Left cardiac atrium (tissue), 4 donors: ENCODE results near the gene NXN. TPM values are rescaled to one million over a fixed set of nuclear protein-coding genes. Genes with fewer than 3 reads are reported as not detected.
"Not testable (repeated sequence)": the region's sequence is repeated elsewhere in the genome, so short reads cannot be mapped to it uniquely, and the experiment has no call there.

Experiments used
- ATAC-seq, 2 donors: fragments of 200-7000 bp; cut with Tn5 transposase; one replicate each; pipeline ENCODE4 v1.9.1; 2020; ENCODE audit warnings: mild to moderate bottlenecking in 2 of 2, moderate library complexity in 2 of 2
- DNase-seq: peaks from one replicate; pipeline ENCODE4 v3.0.0-alpha.2; 2020
- intact Hi-C, 2 donors: fragments of 100-400 bp; cut with DNase I; formaldehyde crosslinking; loops; one replicate each; pipeline versions ENCODE4 v1.14.1 to v1.15.1; 2022 to 2023
- total RNA-seq, 2 donors: library from RNA; stranded (reverse); fragmentation: NEBNext Ultra II Directional; extraction: Animal tissue kit (Norgen Biotek cat#: 25700); gene quantifications; one replicate each; pipeline ENCODE4 v1.2.1, GENCODE V29; 2021
- donor health status: DM: no; HTN: yes; CAD: no.
- donor health status: DM: no; HTN: yes; CAD: no; lungs with severe emphysema.
- donor health status: DM: yes; HTN: yes; CAD: no.
- donor health status: Dilated cardiomyopathy.

Gene NXN
- total RNA-seq, 2 donors from 2014 or later: 16.7 to 20.8 TPM

GRCh38 chr17:862582-862981 lies 117.0 kb downstream of the NXN start:
- no peak for DNase-seq
- intact Hi-C loops: no loop called here
- ATAC-seq: no peak

- DNase-seq (no peak), ATAC-seq (peak in 1 of 2 donors; percentile 31)
- intact Hi-C loops: no loop called here
Observed at GRCh38 chr17:861364-861763, 118.2 kb downstream of the NXN start.

DNA sequence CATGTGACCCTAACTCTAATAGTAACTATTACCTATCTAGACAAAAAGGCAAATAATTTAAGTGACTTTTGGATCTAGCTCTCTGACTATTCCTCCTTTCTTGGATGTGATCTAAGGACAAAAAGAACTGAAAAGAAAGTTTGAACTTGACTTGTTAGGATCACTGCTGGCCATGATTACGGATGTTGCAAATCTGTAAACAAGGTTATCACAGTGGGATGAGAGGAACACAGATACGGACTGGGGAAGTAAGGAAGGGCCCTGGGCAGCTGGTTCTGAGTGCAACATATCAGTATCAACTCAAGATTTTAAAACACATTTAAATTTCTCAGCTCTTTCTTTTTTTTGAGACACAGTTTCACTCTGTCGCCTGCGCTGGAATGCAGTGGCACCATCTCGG lies 118.8 kb downstream of the NXN start:
- ATAC-seq: no peak
- DNase-seq: no peak
- intact Hi-C loops: no loop called here

DNA sequence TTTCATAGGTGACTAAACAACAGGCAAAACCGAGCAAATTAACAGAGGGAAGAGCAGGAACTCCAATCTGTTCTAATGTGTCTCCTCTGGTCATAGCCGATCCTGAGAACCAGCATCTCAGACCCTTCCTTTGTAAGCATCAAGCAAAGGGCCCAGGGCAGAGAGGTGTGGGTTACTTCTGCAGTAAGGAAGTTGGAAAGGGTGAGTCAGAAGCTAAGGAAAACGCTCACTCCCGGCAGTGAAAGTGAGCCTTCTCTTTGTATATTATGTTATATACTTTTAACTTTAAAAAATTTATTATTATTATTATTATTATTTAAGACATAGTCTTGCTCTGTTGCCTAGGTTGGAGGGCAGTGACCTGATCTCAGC lies 119.8 kb downstream of the NXN start:
- intact Hi-C loops: no loop called here
- DNase-seq (no peak), ATAC-seq (peak in 1 of 2 donors; percentile 35)

GRCh38 chr17:859061-859823 lies 120.3 kb downstream of the NXN start:
- no peak for DNase-seq
- intact Hi-C loops: no loop called here
- peak in 1 of 2 donors; percentile 21 for ATAC-seq

- ATAC-seq (peak in 1 of 2 donors; percentile 14), DNase-seq (no peak)
- intact Hi-C loops: no loop called here
Observed at GRCh38 chr17:856149-856548, 123.4 kb downstream of the NXN start.

- ATAC-seq (no peak), DNase-seq (no peak)
- intact Hi-C loops: no loop called here
Observed at GRCh38 chr17:855569-855968, 124.0 kb downstream of the NXN start.

DNA sequence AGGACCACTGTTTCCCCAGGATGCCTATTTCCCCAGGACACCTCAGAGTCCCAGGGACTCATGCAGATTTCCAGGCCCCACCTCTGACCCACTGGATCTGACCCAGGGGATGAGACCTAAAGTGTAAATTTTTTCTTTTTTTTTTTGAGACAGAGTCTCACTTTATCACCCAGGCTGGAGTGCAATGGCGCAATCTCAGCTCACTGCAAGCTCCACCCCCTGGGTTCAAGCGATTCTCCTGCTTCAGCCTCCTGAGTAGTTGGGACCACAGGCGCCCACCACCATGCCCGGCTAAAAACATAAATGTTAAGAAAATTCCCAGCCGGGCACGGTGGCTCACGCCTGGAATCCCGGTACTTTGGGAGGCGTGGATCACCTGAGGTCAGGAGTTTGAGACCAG lies 126.7 kb downstream of the NXN start:
- DNase-seq, intact Hi-C loops, ATAC-seq: not testable (repeated sequence)

DNA sequence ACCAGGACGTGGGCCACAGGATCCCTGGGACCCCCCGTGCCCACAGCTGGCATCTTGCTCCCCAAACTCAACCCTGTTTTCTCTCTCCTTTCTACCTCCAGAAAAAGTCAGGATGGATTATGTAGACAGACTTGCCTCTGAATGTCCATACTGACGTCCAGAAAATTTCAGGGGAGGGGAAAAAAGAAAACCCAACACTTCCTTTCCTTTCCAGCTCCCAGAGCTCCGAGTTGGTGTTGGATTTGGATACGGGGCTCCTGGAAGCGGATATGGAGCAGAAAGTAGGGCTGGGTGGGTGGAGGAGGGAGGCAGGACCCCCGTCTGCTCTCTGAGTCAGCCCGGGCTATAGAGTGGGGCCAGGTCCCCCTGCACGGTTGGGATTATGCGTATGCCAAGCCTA lies 127.2 kb downstream of the NXN start:
- intact Hi-C loops: no loop called here
- no peak for DNase-seq
- ATAC-seq: no peak

DNA sequence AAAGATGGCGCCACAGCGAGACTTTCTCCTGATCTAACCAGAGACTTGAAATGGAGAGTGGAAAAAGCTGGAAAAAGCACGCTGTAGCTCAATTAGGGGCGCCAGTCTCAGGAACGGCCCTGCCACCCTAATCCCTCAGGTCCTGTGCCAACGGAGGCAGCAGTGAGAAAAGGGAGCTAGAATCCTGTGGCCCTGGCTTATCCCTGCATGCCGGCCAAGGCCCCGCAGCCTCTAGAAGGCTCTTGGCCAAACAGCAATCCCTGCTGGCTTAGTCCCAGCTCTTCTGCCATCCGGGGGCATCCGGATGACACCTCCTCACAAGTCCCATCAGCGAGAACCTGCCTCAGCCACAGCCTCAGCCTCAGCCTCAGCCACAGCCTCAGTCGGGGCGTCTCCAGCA lies 127.7 kb downstream of the NXN start:
- intact Hi-C loops: no loop called here
- ATAC-seq (peak in 1 of 2 donors; percentile 36), DNase-seq (no peak)

DNA sequence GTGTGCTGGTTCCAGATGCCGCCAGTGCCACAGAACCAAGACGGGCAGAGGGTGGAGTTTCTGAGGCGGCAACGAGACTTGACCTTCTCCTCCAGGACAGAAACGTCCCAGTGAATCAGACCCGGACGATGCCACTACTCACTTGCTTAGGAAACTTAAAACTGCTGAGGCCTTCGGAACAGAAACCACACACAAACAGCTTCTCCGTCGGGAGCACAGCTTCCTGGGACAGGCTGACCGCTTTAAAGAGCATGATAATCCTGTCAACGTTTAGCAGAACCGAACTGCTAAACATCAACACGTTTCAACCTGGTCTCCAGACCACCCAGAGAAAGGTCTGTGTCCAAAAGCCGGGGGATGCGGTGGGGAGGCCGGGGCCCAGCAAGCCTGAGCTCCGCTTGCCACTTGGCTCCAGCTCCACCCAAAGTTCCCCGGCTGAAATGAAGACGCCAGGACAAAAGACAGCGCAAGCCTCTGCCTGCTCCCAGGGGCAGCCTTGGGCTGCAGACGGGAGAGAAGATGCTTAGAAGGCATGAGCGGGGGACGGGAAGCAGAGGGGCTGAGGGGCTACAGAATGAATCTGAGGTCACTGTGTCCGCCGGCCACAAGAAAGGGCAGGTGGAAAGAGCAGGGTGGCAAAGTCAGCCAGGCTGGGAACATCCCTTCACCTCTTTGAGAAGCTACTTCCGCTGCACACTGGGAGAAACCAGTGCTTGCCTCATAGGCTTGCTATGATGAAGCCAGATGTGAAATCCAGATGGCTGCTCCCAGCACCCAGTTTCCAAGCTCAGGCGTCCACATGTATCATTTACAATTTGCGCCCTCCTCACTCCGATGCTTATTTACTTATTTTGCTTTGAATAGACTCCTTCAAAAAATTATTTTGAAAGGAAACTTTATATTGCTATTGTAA lies 128.5 kb downstream of the NXN start:
- DNase-seq (no peak), ATAC-seq (peak in 1 of 2 donors; percentile 30)

DNA sequence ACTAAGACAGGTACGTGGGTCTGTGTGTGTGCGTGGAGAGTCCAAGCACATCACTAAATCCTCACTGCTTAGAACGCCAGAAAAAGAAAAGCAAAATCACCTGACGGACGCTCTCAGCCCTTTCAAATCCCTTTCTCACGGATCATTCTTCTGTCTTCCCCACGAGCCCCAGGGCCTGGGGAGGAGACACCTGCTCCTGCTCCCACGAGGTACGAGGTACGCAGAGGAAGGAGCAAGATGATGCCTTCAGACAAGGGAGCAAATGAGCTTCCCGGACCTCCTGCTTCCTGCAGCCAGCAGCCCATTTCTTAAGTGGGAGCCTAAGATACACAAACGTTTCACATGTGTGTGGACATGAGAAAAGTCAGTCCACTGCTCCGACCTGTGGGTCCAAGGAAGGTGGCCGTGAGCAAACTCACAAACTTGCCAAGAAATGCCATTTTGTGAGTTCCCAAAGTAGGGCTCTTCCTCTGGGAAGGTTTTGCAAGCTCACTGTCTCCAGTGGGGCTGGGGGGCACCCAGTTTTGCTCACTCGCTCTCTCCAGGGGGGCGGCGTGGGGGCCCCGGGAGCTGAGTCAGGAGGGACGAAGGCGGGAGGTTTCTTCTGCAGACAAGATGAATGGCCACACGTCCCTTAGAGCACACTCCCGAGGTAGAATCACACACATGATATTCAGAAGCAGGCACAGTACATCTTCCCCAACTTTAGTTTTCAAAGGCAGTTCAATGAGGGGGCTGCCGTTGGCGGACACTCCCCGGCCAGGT lies 129.3 kb downstream of the NXN start:
- DNase-seq: no peak
- intact Hi-C loops: no loop called here
- no peak for ATAC-seq

More for the DNA sequence above, 128.5 kb downstream of the NXN start:
- intact Hi-C loops: no loop called here

DNA sequence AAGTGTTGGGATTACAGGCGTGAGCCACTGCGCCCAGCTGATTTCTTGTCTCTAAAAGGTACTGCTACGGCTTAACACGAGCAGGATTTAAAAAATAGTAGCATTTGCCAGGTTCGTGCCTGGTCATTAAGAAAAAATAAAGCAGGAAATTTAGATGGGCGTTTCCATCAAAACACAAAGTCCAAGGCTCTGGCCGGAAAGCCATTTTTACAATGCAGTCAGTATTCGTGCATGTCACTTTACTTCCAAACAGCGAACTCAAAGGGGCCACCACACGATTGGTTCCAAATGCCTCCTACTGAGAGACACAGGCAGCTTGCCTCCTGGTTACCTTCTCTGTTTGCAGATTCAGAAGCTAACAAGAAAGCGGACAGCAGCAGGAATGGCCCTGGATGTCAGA lies 131.2 kb downstream of the NXN start:
- no peak for DNase-seq
- ATAC-seq: no peak
- intact Hi-C loops: loop anchor here in 1 of 2 donors (10.0 kb wide), 1 partner anchor 54 kb away; no protein-coding TSS in a partner anchor

DNA sequence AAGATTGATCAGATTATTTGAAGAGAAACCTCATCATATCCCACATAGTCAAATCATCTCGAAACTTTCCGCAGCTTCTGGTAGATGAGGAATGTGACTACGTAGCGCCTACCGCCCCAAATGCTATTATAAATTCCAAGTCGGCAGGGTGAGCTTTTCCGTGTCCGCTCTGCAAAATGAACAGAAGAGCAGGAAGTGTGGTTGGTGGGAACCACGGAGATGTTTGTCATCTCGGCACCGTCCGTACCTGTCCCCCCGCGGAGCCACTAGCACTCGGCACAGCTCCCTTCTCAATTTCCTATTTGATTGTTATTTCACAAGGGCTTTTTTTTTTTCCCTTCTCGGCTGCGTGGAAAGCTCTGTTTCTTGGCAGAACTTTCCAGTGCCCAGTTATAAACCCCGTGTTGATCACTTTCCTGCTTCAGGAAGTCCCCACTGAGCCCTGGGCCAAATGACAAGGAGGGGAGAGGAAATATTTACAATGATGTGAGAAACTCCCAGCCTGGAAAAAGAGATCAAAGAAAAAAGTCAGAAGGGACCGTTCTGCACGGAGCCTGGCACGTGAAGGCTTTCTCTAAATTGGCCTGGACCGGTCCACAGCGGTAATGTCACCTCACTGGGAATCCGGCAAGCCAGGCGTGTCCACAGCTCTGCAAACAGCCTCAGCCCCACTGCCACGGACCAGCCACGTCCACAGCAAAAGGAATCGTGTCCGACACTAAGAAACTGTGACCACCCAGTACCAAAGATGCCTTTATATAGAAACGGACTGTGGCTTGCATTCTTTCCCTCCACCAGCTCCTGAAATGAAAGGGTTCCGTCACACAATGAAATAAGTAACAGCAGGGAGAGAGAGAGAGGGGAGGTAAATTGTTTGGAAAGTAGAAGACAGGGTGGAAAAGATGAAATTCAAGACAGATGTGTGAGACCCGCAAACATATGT lies 132.4 kb downstream of the NXN start:
- DNase-seq (no peak), ATAC-seq (peak; percentile 12 to 44)
- intact Hi-C loops: loop anchor here in 1 of 2 donors (10.0 kb wide), 1 partner anchor 52 kb away; no protein-coding TSS in a partner anchor

- DNase-seq: no peak
- peak in 1 of 2 donors; percentile 59 for ATAC-seq
- intact Hi-C loops: loop anchor here in 1 of 2 donors (10.0 kb wide), 1 partner anchor 47 kb away; no protein-coding TSS in a partner anchor
Observed at GRCh38 chr17:841313-841712, 138.3 kb downstream of the NXN start.

DNA sequence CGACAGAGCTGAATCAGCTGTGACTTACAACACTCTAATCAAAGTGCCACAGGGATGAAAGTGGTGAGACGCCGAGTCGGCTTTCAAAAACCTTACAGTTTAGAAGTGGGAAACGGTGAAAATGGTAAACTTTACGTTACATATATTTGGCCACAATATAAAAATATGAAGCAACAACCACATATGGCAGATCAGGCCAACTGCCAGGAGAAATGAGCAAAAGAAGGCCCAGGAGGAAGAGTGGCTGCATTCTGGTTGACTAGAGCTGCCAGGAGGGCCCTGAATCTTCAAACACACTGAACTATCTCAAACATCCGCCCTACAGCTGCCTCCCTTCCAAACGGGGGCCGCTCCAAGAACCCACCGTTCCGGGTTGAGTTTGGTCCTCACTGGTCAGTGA lies 141.1 kb downstream of the NXN start:
- intact Hi-C loops: no loop called here
- no peak for ATAC-seq

GRCh38 chr17:836151-836550 lies 143.4 kb downstream of the NXN start:
- intact Hi-C loops: no loop called here
- peak; percentile 28 to 34 for ATAC-seq
- no peak for DNase-seq

More for the DNA sequence above, 141.1 kb downstream of the NXN start:
- no peak for DNase-seq

DNA sequence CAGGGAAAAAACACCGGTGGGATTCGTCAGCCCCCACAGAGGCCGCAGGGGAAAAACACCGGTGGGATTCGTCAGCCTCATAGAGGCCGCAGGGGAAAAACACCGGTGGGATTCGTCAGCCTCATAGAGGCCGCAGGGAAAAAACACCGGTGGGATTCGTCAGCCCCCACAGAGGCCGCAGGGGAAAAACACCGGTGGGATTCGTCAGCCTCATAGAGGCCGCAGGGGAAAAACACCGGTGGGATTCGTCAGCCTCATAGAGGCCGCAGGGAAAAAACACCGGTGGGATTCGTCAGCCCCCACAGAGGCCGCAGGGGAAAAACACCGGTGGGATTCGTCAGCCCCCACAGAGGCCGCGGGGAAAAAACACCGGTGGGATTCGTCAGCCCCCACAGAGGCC lies 143.9 kb downstream of the NXN start:
- intact Hi-C loops, DNase-seq, ATAC-seq: not testable (repeated sequence)
